CD4-positive, alpha-beta T cell treated with Interleukin-2 at 100 ng/mL for 4 hours (primary cell): ENCODE data around the gene MTCH2.
"Not testable (repeated sequence)": the region's sequence is repeated elsewhere in the genome, so short reads cannot be mapped to it uniquely, and the experiment has no call there.

Source experiments
- DNase-seq: peaks from one replicate; pipeline ENCODE4 v3.0.0-alpha.2; 2020; ENCODE audit warnings: low spot score

MTCH2 gene

GRCh38 chr11:47636331-47636730 lies 6.0 kb downstream of the MTCH2 start:
- not testable (repeated sequence) for DNase-seq

DNA sequence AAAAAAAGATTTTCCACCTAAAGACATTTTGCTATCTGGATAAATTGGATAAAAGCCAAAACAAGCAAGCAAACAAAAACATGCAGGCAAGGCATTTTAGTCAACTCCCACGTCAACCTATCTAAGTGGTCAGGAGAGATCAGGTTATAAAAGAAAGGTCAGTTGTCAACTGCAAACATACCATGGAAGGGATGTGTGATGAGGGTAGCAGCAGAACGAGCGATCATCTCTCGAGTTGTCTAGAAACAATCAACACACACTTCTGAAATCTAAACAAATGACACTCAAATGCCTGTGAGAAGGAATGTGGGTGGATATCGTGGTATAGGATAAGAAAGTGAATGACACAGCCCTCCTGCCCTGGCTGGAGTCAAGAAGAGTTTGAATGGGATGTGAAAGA lies 10.9 kb downstream of the MTCH2 start:
- DNase-seq = no peak

DNA sequence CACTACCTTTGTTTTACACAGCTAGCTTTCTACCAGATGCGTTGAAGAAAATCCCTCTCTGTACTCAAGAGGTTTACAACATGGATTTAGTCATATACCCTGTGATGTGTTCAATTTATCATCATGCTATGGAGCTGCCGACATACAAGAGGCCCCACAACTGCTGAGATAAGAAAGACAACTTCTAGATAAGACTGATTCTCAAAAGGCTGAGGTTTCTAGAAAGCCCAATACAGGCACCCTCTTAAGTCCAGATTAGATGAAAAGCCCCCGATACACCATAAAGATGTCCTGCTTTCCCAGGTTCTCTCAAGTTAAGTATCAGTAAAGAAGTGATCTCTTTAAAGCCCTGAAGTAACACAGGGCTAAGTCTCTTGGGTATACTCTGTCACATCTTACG lies 14.3 kb downstream of the MTCH2 start:
- no peak for DNase-seq

- DNase-seq = no peak
Measured at GRCh38 chr11:47626234-47626633, 16.1 kb downstream of the MTCH2 start.

- DNase-seq = no peak
Measured at GRCh38 chr11:47620836-47621378, 21.5 kb downstream of the MTCH2 start.

GRCh38 chr11:47617417-47617809 lies 24.9 kb downstream of the MTCH2 start:
- no peak for DNase-seq

DNA sequence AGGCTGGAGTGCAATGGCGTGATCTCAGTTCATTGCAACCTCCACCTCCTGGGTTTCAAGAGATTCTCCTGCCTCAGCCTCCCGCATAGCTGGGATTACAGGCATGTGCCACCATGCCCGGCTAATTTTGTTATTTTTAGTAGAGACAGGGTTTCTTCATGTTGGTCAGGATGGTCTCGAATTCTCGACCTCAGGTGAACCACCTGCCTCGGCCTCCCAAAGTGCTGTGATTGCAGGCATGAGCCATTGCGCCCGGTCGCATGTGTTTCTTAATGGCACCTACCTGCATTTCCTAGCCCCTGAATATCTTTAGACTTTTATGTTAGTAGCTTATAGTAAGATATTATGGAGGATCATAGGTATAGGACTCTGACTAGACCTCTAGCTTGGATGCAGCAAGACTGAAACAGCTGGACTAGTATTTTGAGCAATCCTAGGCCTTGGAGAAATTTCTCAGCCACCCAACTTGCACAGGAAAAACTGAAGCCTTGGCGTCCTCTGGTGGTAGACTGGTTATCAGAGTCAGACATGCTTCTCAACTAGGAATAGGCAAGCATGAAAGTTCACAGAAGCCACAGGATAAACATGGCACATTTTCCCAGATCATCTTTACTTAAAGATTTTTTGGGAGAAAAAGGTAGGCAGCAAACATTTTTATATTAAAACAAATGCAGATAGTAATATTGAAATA lies 25.5 kb downstream of the MTCH2 start:
- DNase-seq = no peak

GRCh38 chr11:47615249-47615648 lies 27.1 kb downstream of the MTCH2 start:
- DNase-seq = no peak

DNA sequence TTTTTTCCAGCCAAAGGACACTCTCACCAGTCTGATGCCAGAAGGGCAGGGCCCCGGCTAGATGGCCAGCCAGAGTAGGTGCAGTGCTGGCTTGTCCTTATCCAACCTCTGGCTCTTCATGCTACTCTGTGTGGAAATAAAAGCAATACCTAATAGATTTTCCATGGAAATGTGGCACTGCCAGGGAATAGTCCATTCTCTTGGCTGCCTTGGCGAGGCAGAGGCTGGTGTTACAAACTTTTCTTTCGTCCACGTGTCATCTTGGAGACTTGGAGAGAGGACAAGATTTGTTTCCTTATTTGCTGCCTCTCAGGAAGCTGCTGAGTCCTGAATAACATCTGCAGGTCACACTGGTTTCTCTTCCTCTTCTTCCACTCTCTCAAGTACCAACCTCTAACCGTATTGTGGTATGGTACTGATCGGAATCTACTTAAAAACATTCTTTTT lies 31.0 kb downstream of the MTCH2 start:
- no peak for DNase-seq

- no peak for DNase-seq
Measured at GRCh38 chr11:47609675-47610074, 32.7 kb downstream of the MTCH2 start.

GRCh38 chr11:47607380-47607779 lies 35.0 kb downstream of the MTCH2 start:
- no peak for DNase-seq

- DNase-seq = no peak
Measured at GRCh38 chr11:47606731-47607130, 35.6 kb downstream of the MTCH2 start.

GRCh38 chr11:47605921-47606320 lies 36.4 kb downstream of the MTCH2 start:
- DNase-seq = no peak

DNA sequence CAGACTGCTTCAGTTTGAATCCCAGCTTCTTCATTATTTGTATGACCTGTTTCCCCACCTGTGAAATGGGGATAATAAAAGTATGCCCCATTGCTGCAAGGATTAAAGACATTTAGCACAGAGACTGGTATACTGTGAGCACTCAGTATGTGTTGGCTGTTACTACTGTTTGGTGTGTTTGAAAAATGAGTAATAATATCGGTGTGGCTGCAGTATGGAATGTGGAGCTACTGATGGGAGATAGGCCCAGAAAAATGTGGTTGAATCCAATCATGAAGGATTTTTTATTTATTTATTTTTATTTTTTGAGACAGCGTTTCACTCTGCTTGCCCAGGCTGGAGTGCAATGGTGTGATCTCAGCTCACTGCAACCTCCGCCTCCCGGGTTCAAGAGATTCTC lies 39.1 kb downstream of the MTCH2 start:
- DNase-seq = no peak

DNA sequence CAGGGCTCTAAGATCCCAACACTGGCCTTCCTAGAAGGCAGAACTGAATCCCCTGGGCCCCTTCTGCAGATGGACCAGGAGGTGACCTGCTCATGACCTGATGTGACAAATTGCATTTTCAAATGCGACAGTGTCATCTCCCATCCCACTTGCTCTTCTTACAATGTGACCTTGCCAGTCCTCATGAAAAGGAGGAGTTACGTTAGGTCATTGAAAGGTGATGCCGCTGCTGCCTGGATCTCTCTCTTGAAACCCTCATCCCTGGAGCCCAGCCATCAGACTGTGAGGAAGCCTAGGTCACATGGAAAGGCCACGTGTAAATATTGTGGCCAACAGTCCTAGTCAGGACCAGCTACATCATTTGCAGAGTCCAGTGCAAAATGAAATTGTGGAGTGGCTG lies 42.5 kb downstream of the MTCH2 start:
- no peak for DNase-seq

DNA sequence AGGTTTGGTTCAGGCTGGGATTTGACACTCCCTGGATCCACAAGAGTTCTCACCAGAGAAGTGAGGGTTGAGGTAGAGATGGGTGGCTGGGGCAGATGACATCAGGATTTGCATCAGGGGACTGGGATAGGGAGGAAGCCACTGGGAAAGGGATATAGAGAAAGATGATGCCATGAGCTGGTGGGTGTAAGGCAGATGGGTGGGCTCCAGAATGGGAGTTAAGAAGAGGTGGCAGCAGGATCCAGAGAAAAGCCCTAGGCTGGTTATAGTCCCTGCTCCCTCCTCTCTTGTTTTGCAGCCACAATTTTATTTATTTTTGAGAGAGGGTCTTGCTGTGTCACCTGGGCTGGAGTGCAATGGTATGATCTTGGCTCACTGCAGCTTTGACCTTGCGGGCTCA lies 46.4 kb downstream of the MTCH2 start:
- DNase-seq = no peak

DNA sequence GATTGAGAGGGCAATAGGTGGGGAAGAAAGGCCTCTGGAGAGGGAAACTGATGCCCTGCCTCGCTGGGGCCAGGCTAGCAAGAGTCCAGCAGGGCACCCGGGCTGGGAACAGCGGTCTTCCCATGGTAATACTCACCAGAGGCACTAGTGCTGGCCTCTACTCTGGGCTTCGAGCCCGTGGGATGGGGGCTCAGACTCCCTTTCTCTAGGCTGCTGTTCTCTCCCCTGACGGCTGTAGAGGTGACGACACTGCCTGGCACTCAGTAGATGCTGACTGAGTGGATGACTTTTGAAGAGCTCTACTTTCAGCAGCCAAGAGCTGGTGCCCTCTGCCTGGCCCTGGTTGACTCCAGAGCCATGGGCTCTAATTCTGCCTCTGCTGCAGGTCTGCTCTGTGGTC lies 47.3 kb downstream of the MTCH2 start:
- DNase-seq = no peak

DNA sequence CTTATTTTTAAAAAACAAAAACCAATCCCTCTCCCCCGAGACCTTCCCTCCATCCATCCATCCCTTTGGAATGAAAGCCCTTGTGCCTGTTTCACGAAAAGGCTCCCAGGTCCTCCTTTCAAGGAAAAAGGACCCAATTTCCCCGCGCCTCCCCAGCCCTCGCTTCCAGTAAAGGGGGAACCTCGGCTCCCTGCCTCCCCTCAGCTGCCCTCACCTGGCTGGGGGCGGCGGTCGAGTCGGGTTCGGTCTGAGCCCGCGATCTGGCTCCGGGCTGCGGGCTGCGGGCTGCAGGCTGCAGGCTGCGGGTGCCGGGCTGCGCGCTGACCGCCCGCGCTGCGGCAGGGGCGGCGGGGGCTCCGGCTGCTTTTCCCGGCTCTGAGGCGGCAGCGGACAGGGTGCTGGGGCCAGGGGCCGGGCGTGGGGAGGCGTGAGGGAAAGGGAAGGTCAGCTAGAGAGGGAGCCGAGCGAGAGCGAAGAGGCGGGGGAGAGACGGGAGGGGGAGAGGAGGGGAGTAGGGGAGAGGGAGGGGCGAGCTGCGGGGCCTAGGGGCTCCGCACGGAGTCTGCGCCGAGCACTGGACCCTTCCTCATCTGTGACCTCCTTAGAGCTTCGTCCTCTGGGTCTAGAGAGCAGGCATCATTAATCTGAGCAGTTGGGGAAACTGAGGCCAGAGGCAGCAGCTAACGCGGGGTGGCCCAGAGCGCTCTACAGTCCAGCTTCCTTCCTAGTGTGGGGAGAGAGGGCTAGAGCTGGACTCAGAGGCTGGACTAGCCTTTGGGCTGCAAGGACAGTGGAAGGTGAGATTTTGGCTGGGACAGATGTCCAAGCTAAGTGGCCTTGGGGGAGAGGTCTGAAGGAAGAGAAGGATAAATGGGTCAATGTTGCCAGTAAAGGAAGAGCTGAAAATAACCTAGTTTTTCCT lies 48.2 kb downstream of the MTCH2 start, which contains the start of gene C1QTNF4:
C1QTNF4 (minus strand) TSS at position 478 of the 922 bp plus-strand sequence. CDS start 3,601 bp downstream, outside the sequence.
- DNase-seq = no peak

DNA sequence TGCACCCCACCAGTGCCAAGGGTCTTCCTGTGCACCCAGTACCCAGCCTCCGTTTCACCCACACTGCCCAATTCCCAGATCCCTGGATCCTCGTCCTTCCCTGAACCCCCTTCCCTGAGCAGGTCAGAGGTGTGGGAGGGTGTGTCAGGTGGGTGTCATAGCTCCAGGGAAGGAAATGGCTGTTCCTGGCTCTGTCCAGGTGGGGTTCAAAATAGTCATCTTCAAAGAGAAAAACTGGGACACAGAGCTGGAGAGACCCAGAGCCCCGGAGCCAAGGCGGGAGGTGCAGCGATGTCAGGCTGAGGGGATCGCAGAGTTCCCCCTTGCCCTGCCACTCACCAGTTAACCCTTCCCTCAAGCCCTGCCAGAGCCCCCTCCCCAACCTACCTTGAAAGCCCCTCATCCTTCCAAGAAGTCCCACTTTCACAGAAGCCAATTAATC lies 48.8 kb downstream of the MTCH2 start:
- DNase-seq = no peak

GRCh38 chr11:47592970-47593369 lies 49.4 kb downstream of the MTCH2 start:
- DNase-seq = no peak

DNA sequence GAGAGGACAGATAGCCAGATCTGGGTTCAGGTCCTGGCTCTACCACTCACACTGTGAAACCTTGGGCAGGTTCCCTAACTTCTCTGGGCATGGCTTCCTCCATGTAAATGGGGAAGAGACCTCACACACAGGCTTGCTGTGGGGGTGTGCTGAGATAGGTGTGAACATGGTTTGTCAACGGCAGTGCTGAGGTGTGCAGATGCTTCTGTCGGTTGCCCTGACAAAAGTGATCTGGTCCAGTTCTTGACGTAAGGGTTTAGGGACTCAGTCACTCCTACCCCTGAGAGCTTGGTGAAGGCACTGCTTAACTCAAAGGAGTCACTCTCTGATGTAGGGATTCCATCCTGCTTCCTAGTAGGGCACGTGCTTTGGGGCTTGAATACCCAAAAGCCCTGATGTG lies 50.1 kb downstream of the MTCH2 start:
- DNase-seq = no peak

- no peak for DNase-seq
Measured at GRCh38 chr11:47591764-47592163, 50.6 kb downstream of the MTCH2 start.
